HepG2 (cell line): ENCODE data around the gene DNTTIP2. TPM values are rescaled to one million over a fixed set of nuclear protein-coding genes. Genes with fewer than 3 reads are reported as not detected.

Experiments
- ATF4 ChIP-seq, 2 experiments: fragments of 450-650 bp in 1 of 2; sonication (generic) in 1 of 2; formaldehyde crosslinking; IDR thresholded peaks; 2 replicates each; pipeline versions ENCODE4 v1.5.0 to v1.8.0; 2020 to 2022; ENCODE audit warnings: mild to moderate bottlenecking in 1 of 2, missing genetic modification reagents in 1 of 2
- CCAR2 ChIP-seq: fragments of 200-400 bp; formaldehyde crosslinking; optimal IDR thresholded peaks from 2 replicates; pipeline ENCODE3; 2018; ENCODE audit warnings: low read depth, mild to moderate bottlenecking, low read length, moderate library complexity
- CREB1 ChIP-seq, 2 experiments: fragments of 450-650 bp in 1 of 2; IDR thresholded peaks; 2 replicates each; pipeline ENCODE4 v1.6.1; 2016 to 2017; ENCODE audit warnings: control low read depth in 1 of 2, mild to moderate bottlenecking in 1 of 2, missing compliant biosample characterization in 1 of 2, missing genetic modification characterization in 1 of 2
- CTCF ChIP-seq: sonication (generic); formaldehyde crosslinking; IDR thresholded peaks from 2 replicates; pipeline ENCODE4 v1.5.0; 2020; ENCODE audit warnings: mild to moderate bottlenecking, missing genetic modification reagents, moderate library complexity
- ELF1 ChIP-seq: sonication (generic); formaldehyde crosslinking; IDR thresholded peaks from 2 replicates; pipeline ENCODE4 v1.4.0; 2020; ENCODE audit warnings: missing genetic modification reagents
- ELF4 ChIP-seq: sonication (generic); formaldehyde crosslinking; IDR thresholded peaks from 2 replicates; pipeline ENCODE4 v1.5.0; 2020; ENCODE audit warnings: missing genetic modification reagents, mild to moderate bottlenecking, moderate library complexity, borderline replicate concordance
- FOXK2 ChIP-seq: fragments of 450-650 bp; IDR thresholded peaks from 2 replicates; pipeline ENCODE4 v1.6.1; 2016
- HIVEP1 ChIP-seq: sonication (generic); formaldehyde crosslinking; IDR thresholded peaks from 2 replicates; pipeline ENCODE4 v1.4.0; 2020; ENCODE audit warnings: mild to moderate bottlenecking, missing genetic modification reagents
- HNRNPH1 ChIP-seq: fragments of 200-400 bp; formaldehyde crosslinking; optimal IDR thresholded peaks from 2 replicates; pipeline ENCODE3; 2017; ENCODE audit warnings: mild to moderate bottlenecking, low read depth, low read length
- HOXA3 ChIP-seq: sonication (generic); formaldehyde crosslinking; IDR thresholded peaks from 2 replicates; pipeline ENCODE4 v1.5.0; 2020; ENCODE audit warnings: missing genetic modification reagents
- KDM3A ChIP-seq: IDR thresholded peaks from 2 replicates; pipeline ENCODE4 v1.6.1; 2018; ENCODE audit warnings: low read depth, missing compliant biosample characterization
- MXD3 ChIP-seq: IDR thresholded peaks from 2 replicates; pipeline ENCODE4 v1.6.1; 2016; ENCODE audit warnings: mild to moderate bottlenecking, missing biosample characterization, missing genetic modification reagents
- POLR2A ChIP-seq, 2 experiments: IDR thresholded peaks; 2 replicates each; pipeline ENCODE4 v1.6.1; 2011; ENCODE audit warnings: low read depth in 2 of 2, low read length in 2 of 2, mild to moderate bottlenecking in 1 of 2, moderate library complexity in 1 of 2; ENCODE audit not compliant: insufficient read depth in 1 of 2
- SALL2 ChIP-seq: sonication (generic); formaldehyde crosslinking; IDR thresholded peaks from 2 replicates; pipeline ENCODE4 v1.8.1; 2023; ENCODE audit warnings: mild to moderate bottlenecking, missing genetic modification reagents, inconsistent platforms
- STAT5B ChIP-seq: sonication (generic); formaldehyde crosslinking; IDR thresholded peaks from 2 replicates; pipeline ENCODE4 v1.4.0; 2020; ENCODE audit warnings: missing genetic modification reagents
- TBX3 ChIP-seq: fragments of 450-650 bp; IDR thresholded peaks from 2 replicates; pipeline ENCODE4 v1.6.1; 2017; ENCODE audit warnings: antibody characterized with exemption, mild to moderate bottlenecking, inconsistent platforms, borderline replicate concordance
- TOE1 ChIP-seq: sonication (generic); formaldehyde crosslinking; IDR thresholded peaks from 2 replicates; pipeline ENCODE4 v1.4.0; 2020; ENCODE audit warnings: mild to moderate bottlenecking, missing genetic modification reagents
- TSC22D2 ChIP-seq: sonication (generic); formaldehyde crosslinking; IDR thresholded peaks from 2 replicates; pipeline ENCODE4 v1.5.1; 2020; ENCODE audit warnings: missing genetic modification reagents, mild to moderate bottlenecking, borderline replicate concordance
- WIZ ChIP-seq: sonication (generic); formaldehyde crosslinking; IDR thresholded peaks from 2 replicates; pipeline ENCODE4 v1.5.1; 2020; ENCODE audit warnings: mild to moderate bottlenecking, missing genetic modification reagents
- XBP1 ChIP-seq: sonication (generic); formaldehyde crosslinking; IDR thresholded peaks from 2 replicates; pipeline ENCODE4 v1.5.0; 2020; ENCODE audit warnings: missing genetic modification reagents
- ZGPAT ChIP-seq: IDR thresholded peaks from 2 replicates; pipeline ENCODE4 v1.6.1; 2016; ENCODE audit warnings: mild to moderate bottlenecking
- ZMYM3 ChIP-seq: sonication (generic); formaldehyde crosslinking; IDR thresholded peaks from 2 replicates; pipeline ENCODE4 v1.5.1; 2020; ENCODE audit warnings: mild to moderate bottlenecking, missing genetic modification reagents
- ZNF24 ChIP-seq: fragments of 450-650 bp; IDR thresholded peaks from 2 replicates; pipeline ENCODE4 v1.6.1; 2017; ENCODE audit warnings: antibody characterized with exemption, mild to moderate bottlenecking
- ZNF781 ChIP-seq: sonication (generic); formaldehyde crosslinking; IDR thresholded peaks from 2 replicates; pipeline ENCODE4 v1.5.1; 2020; ENCODE audit warnings: borderline replicate concordance, mild to moderate bottlenecking, missing genetic modification reagents; ENCODE audit errors: not compliant biosample characterization
- polyA plus RNA-seq, 8 experiments: library from polyadenylated mRNA; depleted of rRNA in 3 of 8; stranded (reverse) in 7 of 8; unstranded in 1 of 8; fragments of >200 nt; fragmentation: Illumina TruSeq in 4 of 8; extraction: Trizol in 4 of 8; gene quantifications; 2 replicates each; pipeline versions ENCODE4 v1.2.1 to v1.2.3, GENCODE V29; 2011 to 2016; ENCODE audit warnings: low read depth in 4 of 8, missing spikeins in 1 of 8, mixed read lengths in 1 of 8; ENCODE audit not compliant: insufficient read depth in 1 of 8
- total RNA-seq, 5 experiments: library from RNA; depleted of rRNA; stranded (reverse); fragments of >200 nt; fragmentation: Illumina TruSeq; extraction: Trizol; gene quantifications; 2 replicates each; pipeline ENCODE4 v1.2.3, GENCODE V29; 2016; ENCODE audit warnings: low read depth in 1 of 5
- TF ChIP-seq, protein P1 (sequence below): sonication (generic); formaldehyde crosslinking; IDR thresholded peaks from 2 replicates; pipeline ENCODE4 v1.5.0; 2020; ENCODE audit warnings: mild to moderate bottlenecking, missing genetic modification reagents

The DNTTIP2 gene
- total and polyA plus RNA-seq, 2 of the 13 experiments (the other 11 are each of a cell fraction or from before 2014, with no cell fraction given): 11.4 to 63.3 TPM

- TF ChIP-seq POLR2A (IDR thresholded peaks at IDR 0.05; ENCODE audit: insufficient read depth in 1 of 2, low read depth in 2 of 2, low read length in 2 of 2) (no peak), XBP1 (CRISPR knock-in tag) (no peak), HOXA3 (CRISPR knock-in tag) (no peak), ZMYM3 (CRISPR knock-in tag) (no peak), KDM3A (0 out of 2 replicates have a peak, but pooled peaks have one; percentile 30), ZNF781 (CRISPR knock-in tag) (peak; percentile 50), HNRNPH1 (no peak), ELF1 (CRISPR knock-in tag) (no peak), ATF4 (CRISPR knock-in tag; IDR thresholded peaks at IDR 0.05) (peak in 1 of 2 experiments; percentile 29; a peak in 1 of 4 replicates), TBX3 (no peak), ZNF24 (no peak), CREB1 (IDR thresholded peaks at IDR 0.05) (no peak), CREB1 (CRISPR knock-in tag; IDR thresholded peaks at IDR 0.05) (no peak), FOXK2 (peak; percentile 52; the same call in 1 of the 2 replicates), CTCF (peak; percentile 86), CCAR2 (no peak), ELF4 (no peak), HIVEP1 (no peak), WIZ (no peak), SALL2 (no peak), MXD3 (CRISPR knock-in tag) (no peak), STAT5B (CRISPR knock-in tag) (no peak), TOE1 (CRISPR knock-in tag) (no peak), TSC22D2 (CRISPR knock-in tag) (no peak), ZGPAT (CRISPR knock-in tag) (peak; percentile 47; the same call in 1 of the 2 replicates)
- TF ChIP-seq, protein P1, sequence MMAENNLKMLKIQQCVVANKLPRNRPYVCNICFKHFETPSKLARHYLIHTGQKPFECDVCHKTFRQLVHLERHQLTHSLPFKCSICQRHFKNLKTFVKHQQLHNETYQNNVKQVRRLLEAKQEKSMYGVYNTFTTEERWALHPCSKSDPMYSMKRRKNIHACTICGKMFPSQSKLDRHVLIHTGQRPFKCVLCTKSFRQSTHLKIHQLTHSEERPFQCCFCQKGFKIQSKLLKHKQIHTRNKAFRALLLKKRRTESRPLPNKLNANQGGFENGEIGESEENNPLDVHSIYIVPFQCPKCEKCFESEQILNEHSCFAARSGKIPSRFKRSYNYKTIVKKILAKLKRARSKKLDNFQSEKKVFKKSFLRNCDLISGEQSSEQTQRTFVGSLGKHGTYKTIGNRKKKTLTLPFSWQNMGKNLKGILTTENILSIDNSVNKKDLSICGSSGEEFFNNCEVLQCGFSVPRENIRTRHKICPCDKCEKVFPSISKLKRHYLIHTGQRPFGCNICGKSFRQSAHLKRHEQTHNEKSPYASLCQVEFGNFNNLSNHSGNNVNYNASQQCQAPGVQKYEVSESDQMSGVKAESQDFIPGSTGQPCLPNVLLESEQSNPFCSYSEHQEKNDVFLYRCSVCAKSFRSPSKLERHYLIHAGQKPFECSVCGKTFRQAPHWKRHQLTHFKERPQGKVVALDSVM: peak; percentile 39; the same call in 1 of the 2 replicates
These were observed 34.6 kb downstream of the DNTTIP2 start (continued) for GRCh38 chr1:93844262-93845045.
